NT2/D1 (cell line): ENCODE measurements around the gene APBA1.

Source experiments
- SUZ12 ChIP-seq: IDR thresholded peaks from 2 replicates; pipeline ENCODE4 v1.6.1; 2011; ENCODE audit not compliant: insufficient read length, insufficient read depth; ENCODE audit errors: extremely low read depth
- YY1 ChIP-seq: IDR thresholded peaks from 2 replicates; pipeline ENCODE4 v1.6.1; 2011; ENCODE audit not compliant: insufficient read length, insufficient read depth
- ZNF274 ChIP-seq: IDR thresholded peaks from 2 replicates; pipeline ENCODE4 v1.6.1; 2011; ENCODE audit warnings: mild to moderate bottlenecking, low read depth, low read length

GRCh38 chr9:69637193-69637816 lies 34.9 kb downstream of the APBA1 start:
- TF ChIP-seq ZNF274 (no peak), SUZ12 (no peak), YY1 (no peak)
